Large intestine (tissue), 3 donors: Measurements from ENCODE around the gene EIF5B. TPM values are rescaled to one million over a fixed set of nuclear protein-coding genes. Genes with fewer than 3 reads are reported as not detected.
"Not testable (repeated sequence)": the region's sequence is repeated elsewhere in the genome, so short reads cannot be mapped to it uniquely, and the experiment has no call there.

ENCODE experiments used
- DNase-seq, 2 donors: peaks; one replicate each; pipeline versions ENCODE4 v3.0.0 to v3.0.0-alpha.2; 2013
- H3K27ac ChIP-seq: one replicate; pipeline ENCODE4 v1.5.1; 2013; ENCODE audit warnings: low read length
- H3K27me3 ChIP-seq: 2 replicates; pipeline ENCODE4 v1.6.1; 2013; ENCODE audit warnings: low read length; ENCODE audit not compliant: control insufficient read depth, insufficient read depth
- H3K36me3 ChIP-seq: 2 replicates; pipeline ENCODE4 v1.6.1; 2013; ENCODE audit warnings: low read length; ENCODE audit not compliant: control insufficient read depth, insufficient read depth
- H3K4me1 ChIP-seq: one replicate; pipeline ENCODE4 v1.6.1; 2013; ENCODE audit warnings: low read length; ENCODE audit not compliant: control insufficient read depth, insufficient read depth
- H3K4me3 ChIP-seq: one replicate; pipeline ENCODE4 v1.5.1; 2013; ENCODE audit warnings: low read length
- H3K9me3 ChIP-seq: one replicate; pipeline ENCODE4 v1.6.1; 2013; ENCODE audit warnings: mild to moderate bottlenecking, low read depth, low read length, moderate library complexity; ENCODE audit not compliant: control insufficient read depth
- whole genome bisulfite sequencing: methylation state at CpG from one replicate; pipeline ENCODE4 v1.1.5; 2013; ENCODE audit warnings: low lambda C conversion rate; ENCODE audit not compliant: insufficient coverage; 5-methylcytosine and 5-hydroxymethylcytosine counted together
- polyA plus RNA-seq: library from polyadenylated mRNA; unstranded; fragments of 120-200 nt; gene quantifications from one replicate; pipeline ENCODE4 v1.2.1, GENCODE V29; 2013

Gene EIF5B
- polyA plus RNA-seq, 1 donor = 50.4 TPM

GRCh38 chr2:99365661-99366060 lies 28.5 kb downstream of the EIF5B start:
- Histone ChIP-seq H3K27me3 (no peaks in the 10 kb centered on the region), H3K9me3 (no peaks in the 10 kb centered on the region), H3K27ac (no peak overlapping the region), H3K36me3 (peaks cover 56% of the 10 kb centered on the region), H3K4me3 (no peak overlapping the region), H3K4me1 (no peaks in the 10 kb centered on the region)
- DNase-seq = no peak
- no CpG with 5 or more reads among the region's 2 CpGs for WGBS

GRCh38 chr2:99368854-99369253 lies 31.7 kb downstream of the EIF5B start:
- not testable (repeated sequence) for H3K27ac ChIP-seq, H3K9me3 ChIP-seq, DNase-seq, H3K27me3 ChIP-seq, H3K4me1 ChIP-seq, H3K4me3 ChIP-seq
- no CpG with 5 or more reads among the region's 5 CpGs for WGBS
- H3K36me3 ChIP-seq = peaks cover 56% of the 10 kb centered on the region

GRCh38 chr2:99373144-99373543 lies 36.0 kb downstream of the EIF5B start:
- Histone ChIP-seq H3K27ac (no peak overlapping the region), H3K4me1 (no peaks in the 10 kb centered on the region), H3K9me3 (peaks cover 5% of the 10 kb centered on the region), H3K4me3 (no peak overlapping the region), H3K36me3 (peaks cover 53% of the 10 kb centered on the region), H3K27me3 (no peaks in the 10 kb centered on the region)
- 100% methylated on average over 2 of the region's 4 CpGs for WGBS
- no peak for DNase-seq

GRCh38 chr2:99374747-99375146 lies 37.6 kb downstream of the EIF5B start:
- Histone ChIP-seq H3K4me1 (no peaks in the 10 kb centered on the region), H3K9me3 (peaks cover 5% of the 10 kb centered on the region), H3K27ac (no peak overlapping the region), H3K4me3 (no peak overlapping the region), H3K27me3 (no peaks in the 10 kb centered on the region), H3K36me3 (peaks cover 42% of the 10 kb centered on the region)
- DNase-seq = no peak

GRCh38 chr2:99376254-99376864 lies 39.2 kb downstream of the EIF5B start:
- DNase-seq = no peak
- Histone ChIP-seq H3K4me3 (no peak overlapping the region), H3K27ac (no peak overlapping the region), H3K9me3 (peaks cover 5% of the 10 kb centered on the region), H3K36me3 (peaks cover 37% of the 10 kb centered on the region), H3K27me3 (no peaks in the 10 kb centered on the region), H3K4me1 (peaks cover 5% of the 10 kb centered on the region)
- WGBS = 89% methylated on average over 2 of the region's 7 CpGs

- 100% methylated on average over 1 of the region's 1 CpG for WGBS
- peaks cover 5% of the 10 kb centered on the region for H3K4me1 ChIP-seq
- H3K27ac ChIP-seq = no peak overlapping the region
- H3K27me3 ChIP-seq = no peaks in the 10 kb centered on the region
- H3K36me3 ChIP-seq = peaks cover 33% of the 10 kb centered on the region
- H3K4me3 ChIP-seq = no peak overlapping the region
- DNase-seq = no peak
- H3K9me3 ChIP-seq = peaks cover 5% of the 10 kb centered on the region
Observed at GRCh38 chr2:99377879-99378278, 40.7 kb downstream of the EIF5B start.

GRCh38 chr2:99380376-99381010 lies 43.3 kb downstream of the EIF5B start:
- Histone ChIP-seq H3K4me3 (no peak overlapping the region), H3K27me3 (no peaks in the 10 kb centered on the region), H3K27ac (peak overlapping the region; percentile 29), H3K9me3 (no peaks in the 10 kb centered on the region), H3K4me1 (peaks cover 5% of the 10 kb centered on the region), H3K36me3 (peaks cover 29% of the 10 kb centered on the region)
- DNase-seq = peak in 1 of 2 donors; percentile 58
- 71% methylated on average over 2 of the region's 3 CpGs for WGBS

GRCh38 chr2:99382143-99382542 lies 45.0 kb downstream of the EIF5B start:
- Histone ChIP-seq H3K27me3 (no peaks in the 10 kb centered on the region), H3K9me3 (no peaks in the 10 kb centered on the region), H3K27ac (peak overlapping the region; percentile 20), H3K36me3 (peaks cover 22% of the 10 kb centered on the region), H3K4me1 (peaks cover 5% of the 10 kb centered on the region), H3K4me3 (no peak overlapping the region)
- peak in 1 of 2 donors; percentile 64 for DNase-seq
- 67% methylated on average over 1 of the region's 2 CpGs for WGBS

- no peak overlapping the region for H3K27ac ChIP-seq
- no peaks in the 10 kb centered on the region for H3K9me3 ChIP-seq
- H3K4me1 ChIP-seq = no peaks in the 10 kb centered on the region
- WGBS = no CpG with 5 or more reads among the region's 2 CpGs
- DNase-seq = no peak
- no peak overlapping the region for H3K4me3 ChIP-seq
- no peaks in the 10 kb centered on the region for H3K27me3 ChIP-seq
- H3K36me3 ChIP-seq = peaks cover 23% of the 10 kb centered on the region
Observed at GRCh38 chr2:99386011-99386410, 48.8 kb downstream of the EIF5B start.

GRCh38 chr2:99388892-99389291 lies 51.7 kb downstream of the EIF5B start:
- no peak overlapping the region for H3K27ac ChIP-seq
- 100% methylated on average over 2 of the region's 2 CpGs for WGBS
- no peak for DNase-seq

GRCh38 chr2:99389371-99389770 lies 52.2 kb downstream of the EIF5B start:
- H3K27me3 ChIP-seq = no peaks in the 10 kb centered on the region
- peaks cover 38% of the 10 kb centered on the region for H3K36me3 ChIP-seq
- no peak overlapping the region for H3K27ac ChIP-seq
- H3K9me3 ChIP-seq = no peaks in the 10 kb centered on the region
- no peak for DNase-seq
- no peaks in the 10 kb centered on the region for H3K4me1 ChIP-seq
- no peak overlapping the region for H3K4me3 ChIP-seq
- 0% methylated on average over 1 of the region's 2 CpGs for WGBS

More at GRCh38 chr2:99388892-99389291, 51.7 kb downstream of the EIF5B start:
- Histone ChIP-seq H3K9me3 (no peaks in the 10 kb centered on the region), H3K36me3 (peaks cover 35% of the 10 kb centered on the region), H3K4me3 (no peak overlapping the region), H3K27me3 (no peaks in the 10 kb centered on the region), H3K4me1 (no peaks in the 10 kb centered on the region)
